Sigmoid colon (tissue), 7 donors: ENCODE data around the gene CHDH. TPM values are rescaled to one million over a fixed set of nuclear protein-coding genes. Genes with fewer than 3 reads are reported as not detected.
A peak's percentile ranks its signal among the peaks of the same experiment; 100 is the strongest.

Experiments
- DNase-seq: peaks from one replicate; pipeline ENCODE4 v3.0.0-alpha.2; 2019
- H3K27ac ChIP-seq, 4 donors: fragments of 200-600 bp; sonication (generic); one replicate each; pipeline ENCODE4 v1.5.1; 2016 to 2019; ENCODE audit warnings: mild to moderate bottlenecking in 1 of 4
- H3K27me3 ChIP-seq, 3 donors: fragments of 200-600 bp; sonication (generic); one replicate each; pipeline ENCODE4 v1.5.1; 2019; ENCODE audit warnings: mild to moderate bottlenecking in 1 of 3
- H3K36me3 ChIP-seq, 4 donors: fragments of 200-600 bp; sonication (generic); one replicate each; pipeline ENCODE4 v1.5.1; 2016 to 2019
- H3K4me1 ChIP-seq, 4 donors: fragments of 200-600 bp; sonication (generic); one replicate each; pipeline ENCODE4 v1.5.1; 2017 to 2019
- H3K4me3 ChIP-seq, 4 donors: fragments of 200-600 bp; sonication (generic); one replicate each; pipeline ENCODE4 v1.5.1; 2017 to 2019; ENCODE audit warnings: mild to moderate bottlenecking in 2 of 4, moderate library complexity in 1 of 4
- H3K9me3 ChIP-seq, 4 donors: fragments of 200-600 bp in 3 of 4; sonication (generic) in 3 of 4; one replicate each; pipeline versions ENCODE4 v1.5.1 to v1.6.1; 2013 to 2019
- CTCF ChIP-seq, 4 experiments: fragments of 450-650 bp in 3 of 4; fragments of 200-600 bp in 1 of 4; IDR thresholded peaks; one replicate each; pipeline ENCODE4 v1.5.1; 2016 to 2019; ENCODE audit warnings: antibody characterized with exemption in 4 of 4, mild to moderate bottlenecking in 3 of 4, moderate library complexity in 2 of 4
- EP300 ChIP-seq, 4 donors: sonication (generic); formaldehyde crosslinking; IDR thresholded peaks; one replicate each; pipeline ENCODE4 v1.6.1; 2017; ENCODE audit warnings: antibody characterized with exemption in 4 of 4
- POLR2A ChIP-seq, 2 donors: fragments of 450-650 bp; IDR thresholded peaks; one replicate each; pipeline ENCODE4 v1.6.1; 2016; ENCODE audit warnings: antibody characterized with exemption in 2 of 2, mild to moderate bottlenecking in 2 of 2, moderate library complexity in 2 of 2
- POLR2AphosphoS5 ChIP-seq, 4 donors: sonication (generic); formaldehyde crosslinking; IDR thresholded peaks; one replicate each; pipeline ENCODE4 v1.6.1; 2017; ENCODE audit warnings: antibody characterized with exemption in 4 of 4
- WGBS, 2 donors: extraction: QIAGEN DNeasy Blood & Tissue Kit; methylation state at CpG; one replicate each; pipeline ENCODE4 v1.1.7; 2013; 5-methylcytosine and 5-hydroxymethylcytosine counted together
- intact Hi-C: fragments of 100-400 bp; cut with DNase I; formaldehyde crosslinking; loops from one replicate; pipeline ENCODE4 v1.15.1; 2023
- polyA plus RNA-seq, 3 donors: library from polyadenylated mRNA; stranded (reverse); fragments of 200-250 nt; gene quantifications; one replicate each; pipeline ENCODE4 v1.2.3, GENCODE V29; 2013
- total RNA-seq, 4 donors: library from RNA; depleted of rRNA; stranded (reverse); fragments of >200 nt; gene quantifications; one replicate each; pipeline ENCODE4 v1.1.0, GENCODE V29; 2016
- donor health status: healthy with polysubstance abuse.
- donor health status: Bipolar disorder and iron deficiency.
- donor health status: healthy.

CHDH gene
- total and polyA plus RNA-seq, 7 donors = 1.1 to 9.5 (median 1.8) TPM

GRCh38 chr3:53774414-53774813 lies 71.8 kb downstream of the CHDH start:
- H3K27ac ChIP-seq = no peak overlapping the region
- intact Hi-C loops = no loop called here
- 73 to 86% methylated on average over 8 of the region's 8 CpGs for WGBS, 2 donors

DNA sequence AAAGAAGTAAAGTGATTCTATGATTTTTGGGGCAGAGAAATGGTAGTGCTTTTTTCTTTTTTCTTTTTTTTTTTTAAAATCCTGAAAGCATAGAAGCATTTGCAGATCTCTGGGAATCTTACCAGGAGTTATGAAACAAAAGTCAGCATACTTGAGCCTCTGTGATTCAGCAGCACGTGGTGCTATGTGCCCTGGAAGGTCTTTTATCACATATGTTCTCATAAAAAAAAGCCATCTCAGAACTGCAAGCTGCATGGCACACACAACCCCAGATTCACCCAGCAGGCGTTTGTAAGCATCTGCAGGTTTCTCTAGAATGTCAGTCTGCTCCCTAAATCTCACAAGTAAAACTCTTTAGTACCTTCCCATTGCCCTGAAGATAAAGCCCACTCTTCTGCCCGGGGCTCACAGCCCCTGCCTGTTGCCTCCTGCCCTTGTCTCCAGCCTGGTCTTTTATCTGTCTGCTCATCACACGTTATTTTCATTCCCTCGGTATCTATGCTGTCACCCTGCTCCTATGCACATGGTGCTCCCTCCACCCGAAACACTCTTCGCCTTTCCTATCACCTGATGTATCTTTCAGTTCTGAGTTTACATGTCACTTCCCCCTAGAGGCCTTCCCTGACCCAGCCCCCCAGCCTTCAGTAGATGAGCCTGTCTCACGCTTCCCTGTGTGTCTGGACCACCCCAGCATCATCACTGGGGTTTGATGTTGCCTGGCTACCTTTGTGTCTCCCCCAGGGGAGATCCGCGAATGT lies 72.4 kb downstream of the CHDH start:
- H3K36me3 ChIP-seq = no peaks in the 10 kb centered on the region
- no peak for DNase-seq
- 71 to 83% methylated on average over 10 of the region's 10 CpGs for WGBS, 2 donors
- no peak overlapping the region for H3K4me3 ChIP-seq
- no peaks in the 10 kb centered on the region for H3K9me3 ChIP-seq
- H3K27ac ChIP-seq = peak overlapping the region in 1 of 4 donors; percentile 49
- peaks cover 0 to 16% (median 10%) of the 10 kb centered on the region in 4 donors for H3K4me1 ChIP-seq
- intact Hi-C loops = no loop called here
- TF ChIP-seq POLR2AphosphoS5 (IDR thresholded peaks at IDR 0.05) (peak in 1 of 4 donors; percentile 41), CTCF (IDR thresholded peaks at IDR 0.05) (no peak), POLR2A (IDR thresholded peaks at IDR 0.05) (no peak)
- H3K27me3 ChIP-seq = no peaks in the 10 kb centered on the region

More at GRCh38 chr3:53774414-53774813, 71.8 kb downstream of the CHDH start:
- Histone ChIP-seq H3K9me3 (no peaks in the 10 kb centered on the region), H3K4me1 (peaks cover 0 to 16% (median 10%) of the 10 kb centered on the region in 4 donors), H3K36me3 (no peaks in the 10 kb centered on the region), H3K27me3 (no peaks in the 10 kb centered on the region), H3K4me3 (no peak overlapping the region)
- DNase-seq = no peak
- TF ChIP-seq CTCF (IDR thresholded peaks at IDR 0.05) (no peak), POLR2A (IDR thresholded peaks at IDR 0.05) (no peak), POLR2AphosphoS5 (IDR thresholded peaks at IDR 0.05) (no peak), EP300 (IDR thresholded peaks at IDR 0.05) (no peak)

DNA sequence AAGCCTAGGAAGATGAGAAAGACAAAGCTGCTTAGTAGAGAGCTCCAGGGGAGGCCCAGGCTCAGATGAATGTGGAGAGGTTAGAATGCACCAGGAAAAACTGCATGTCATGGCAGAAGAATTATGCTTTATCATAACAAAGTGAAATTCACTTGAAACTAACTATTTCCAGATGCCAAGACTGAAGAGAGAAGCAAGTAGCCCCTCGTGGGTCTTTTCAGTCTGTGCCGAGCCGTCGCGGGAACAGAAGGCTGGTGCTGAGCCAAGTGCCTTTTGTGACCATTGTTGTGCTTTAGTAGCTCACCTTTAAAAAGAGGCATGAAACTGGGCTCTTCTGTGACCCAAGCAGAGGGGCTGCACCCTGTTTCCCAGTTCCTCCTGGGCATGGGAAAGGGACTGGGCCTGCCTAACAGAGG lies 73.2 kb downstream of the CHDH start:
- 78 to 87% methylated on average over 5 of the region's 5 CpGs for WGBS, 2 donors
- no peaks in the 10 kb centered on the region for H3K27me3 ChIP-seq
- H3K9me3 ChIP-seq = no peaks in the 10 kb centered on the region

DNA sequence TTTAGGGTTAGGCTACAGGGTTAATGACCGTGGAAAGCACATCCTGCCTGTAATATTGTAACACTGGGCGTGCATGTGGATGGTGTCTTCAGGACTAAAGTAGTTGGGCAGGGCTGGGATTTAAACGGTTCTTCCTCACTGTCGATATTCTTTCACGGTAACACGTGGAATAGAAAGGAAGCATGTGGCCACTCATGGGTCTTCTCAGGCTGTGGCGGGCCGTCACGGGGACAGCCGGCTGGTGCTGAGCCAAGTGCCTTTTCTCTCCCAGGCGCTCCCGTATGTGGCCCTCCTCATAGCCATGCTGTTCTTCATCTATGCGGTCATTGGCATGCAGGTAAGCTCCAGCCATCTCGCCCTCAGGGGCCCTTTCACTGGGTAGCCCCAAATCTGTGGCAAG lies 73.7 kb downstream of the CHDH start:
- DNase-seq = no peak
- WGBS, 2 donors = 88 to 91% methylated on average over 14 of the region's 14 CpGs
- H3K36me3 ChIP-seq = no peaks in the 10 kb centered on the region
- TF ChIP-seq POLR2AphosphoS5 (IDR thresholded peaks at IDR 0.05) (no peak), CTCF (IDR thresholded peaks at IDR 0.05) (no peak), EP300 (IDR thresholded peaks at IDR 0.05) (no peak), POLR2A (IDR thresholded peaks at IDR 0.05) (no peak)
- H3K27me3 ChIP-seq = no peaks in the 10 kb centered on the region
- H3K27ac ChIP-seq = peak overlapping the region in 1 of 4 donors; percentile 49
- H3K4me1 ChIP-seq = peaks cover 0 to 16% (median 10%) of the 10 kb centered on the region in 4 donors
- H3K4me3 ChIP-seq = no peak overlapping the region
- intact Hi-C loops = no loop called here
- no peaks in the 10 kb centered on the region for H3K9me3 ChIP-seq

More for the DNA sequence above, 73.2 kb downstream of the CHDH start:
- Histone ChIP-seq H3K36me3 (no peaks in the 10 kb centered on the region), H3K4me3 (no peak overlapping the region), H3K4me1 (peaks cover 0 to 16% (median 10%) of the 10 kb centered on the region in 4 donors), H3K27ac (peak overlapping the region in 1 of 4 donors; percentile 49)
- no peak for DNase-seq
- TF ChIP-seq POLR2A (IDR thresholded peaks at IDR 0.05) (no peak), POLR2AphosphoS5 (IDR thresholded peaks at IDR 0.05) (no peak), CTCF (IDR thresholded peaks at IDR 0.05) (no peak), EP300 (IDR thresholded peaks at IDR 0.05) (no peak)
- intact Hi-C loops = no loop called here
